Urinary bladder (tissue), 4 donors: Measurements from ENCODE around the gene RBFOX1. TPM values are rescaled to one million over a fixed set of nuclear protein-coding genes. Genes with fewer than 3 reads are reported as not detected.

Experiments used
- DNase-seq: peaks from one replicate; pipeline ENCODE4 v3.0.0-alpha.2; 2015; ENCODE audit errors: extremely low spot score
- H3K27ac ChIP-seq: one replicate; pipeline ENCODE4 v1.5.1; 2013; ENCODE audit warnings: low read depth, mild to moderate bottlenecking, moderate library complexity
- H3K36me3 ChIP-seq: one replicate; pipeline ENCODE4 v1.6.1; 2013; ENCODE audit warnings: mild to moderate bottlenecking, moderate library complexity; ENCODE audit not compliant: insufficient read depth
- H3K4me1 ChIP-seq: one replicate; pipeline ENCODE4 v1.6.1; 2013; ENCODE audit warnings: mild to moderate bottlenecking, moderate library complexity; ENCODE audit not compliant: insufficient read depth
- H3K4me3 ChIP-seq: one replicate; pipeline ENCODE4 v1.5.1; 2013; ENCODE audit warnings: low read depth, low read length
- WGBS: extraction: QIAGEN DNeasy Blood & Tissue Kit; methylation state at CpG from one replicate; pipeline ENCODE4 v1.1.7; 2013; 5-methylcytosine and 5-hydroxymethylcytosine counted together
- polyA plus RNA-seq: library from polyadenylated mRNA; stranded (reverse); fragments of 200-250 nt; gene quantifications from one replicate; pipeline ENCODE4 v1.2.3, GENCODE V29; 2013
- total RNA-seq: library from RNA; depleted of rRNA; stranded (reverse); fragments of >200 nt; gene quantifications from one replicate; pipeline ENCODE4 v1.2.3, GENCODE V29; 2014
- donor health status: healthy with polysubstance abuse.
- donor health status: healthy.

Gene RBFOX1
- total and polyA plus RNA-seq, 2 donors, result 0.72 to 2.4 TPM

GRCh38 chr16:7449306-7449705 is 116.7 kb downstream of the RBFOX1 start:
- no peak overlapping the region for H3K27ac ChIP-seq
- H3K4me3 ChIP-seq, result no peak overlapping the region
- DNase-seq, result no peak
- H3K4me1 ChIP-seq, result no peaks in the 10 kb centered on the region
- 84% methylated on average over 3 of the region's 3 CpGs for WGBS
- H3K36me3 ChIP-seq, result no peaks in the 10 kb centered on the region

GRCh38 chr16:7449808-7450207 is 117.2 kb downstream of the RBFOX1 start:
- Histone ChIP-seq H3K4me1 (no peaks in the 10 kb centered on the region), H3K27ac (no peak overlapping the region), H3K36me3 (no peaks in the 10 kb centered on the region), H3K4me3 (no peak overlapping the region)
- 85% methylated on average over 7 of the region's 7 CpGs for WGBS
- no peak for DNase-seq

- Histone ChIP-seq H3K27ac (no peak overlapping the region), H3K4me3 (no peak overlapping the region), H3K36me3 (no peaks in the 10 kb centered on the region), H3K4me1 (no peaks in the 10 kb centered on the region)
- no peak for DNase-seq
- WGBS, result 73% methylated on average over 7 of the region's 7 CpGs
These were observed 117.8 kb downstream of the RBFOX1 start for GRCh38 chr16:7450440-7450839.

GRCh38 chr16:7452090-7452489 is 119.4 kb downstream of the RBFOX1 start:
- 90% methylated on average over 6 of the region's 6 CpGs for WGBS
- no peaks in the 10 kb centered on the region for H3K36me3 ChIP-seq
- H3K4me3 ChIP-seq, result no peak overlapping the region
- H3K27ac ChIP-seq, result no peak overlapping the region
- DNase-seq, result no peak
- H3K4me1 ChIP-seq, result no peaks in the 10 kb centered on the region

GRCh38 chr16:7456211-7456610 is 123.6 kb downstream of the RBFOX1 start:
- H3K27ac ChIP-seq, result no peak overlapping the region
- H3K36me3 ChIP-seq, result no peaks in the 10 kb centered on the region
- WGBS, result 16% methylated on average over 5 of the region's 5 CpGs
- H3K4me1 ChIP-seq, result no peaks in the 10 kb centered on the region
- DNase-seq, result peak; percentile 17
- no peak overlapping the region for H3K4me3 ChIP-seq

GRCh38 chr16:7458144-7458543 is 125.5 kb downstream of the RBFOX1 start:
- Histone ChIP-seq H3K4me1 (no peaks in the 10 kb centered on the region), H3K36me3 (no peaks in the 10 kb centered on the region), H3K4me3 (no peak overlapping the region), H3K27ac (no peak overlapping the region)
- no peak for DNase-seq
- WGBS, result 81% methylated on average over 3 of the region's 3 CpGs

- H3K36me3 ChIP-seq, result no peaks in the 10 kb centered on the region
- 94% methylated on average over 3 of the region's 3 CpGs for WGBS
- DNase-seq, result no peak
These were observed 137.7 kb downstream of the RBFOX1 start for GRCh38 chr16:7470344-7470743.

GRCh38 chr16:7471268-7471667 is 138.6 kb downstream of the RBFOX1 start:
- no peak overlapping the region for H3K27ac ChIP-seq
- no peak for DNase-seq
- H3K36me3 ChIP-seq, result no peaks in the 10 kb centered on the region
- H3K4me3 ChIP-seq, result no peak overlapping the region
- no peaks in the 10 kb centered on the region for H3K4me1 ChIP-seq
- WGBS, result 3% methylated on average over 1 of the region's 1 CpG

More at GRCh38 chr16:7470344-7470743, 137.7 kb downstream of the RBFOX1 start:
- Histone ChIP-seq H3K27ac (no peak overlapping the region), H3K4me3 (no peak overlapping the region), H3K4me1 (no peaks in the 10 kb centered on the region)

- H3K4me1 ChIP-seq, result no peaks in the 10 kb centered on the region
- WGBS, result 83% methylated on average over 10 of the region's 10 CpGs
- H3K36me3 ChIP-seq, result no peaks in the 10 kb centered on the region
- no peak overlapping the region for H3K27ac ChIP-seq
- no peak overlapping the region for H3K4me3 ChIP-seq
- no peak for DNase-seq
These were observed 149.4 kb downstream of the RBFOX1 start for GRCh38 chr16:7482032-7482431.

GRCh38 chr16:7482596-7483290 is 150.1 kb downstream of the RBFOX1 start:
- no peak overlapping the region for H3K4me3 ChIP-seq
- DNase-seq, result no peak
- no peaks in the 10 kb centered on the region for H3K36me3 ChIP-seq
- WGBS, result 66% methylated on average over 10 of the region's 10 CpGs
- no peaks in the 10 kb centered on the region for H3K4me1 ChIP-seq
- no peak overlapping the region for H3K27ac ChIP-seq

GRCh38 chr16:7487574-7488323 is 155.1 kb downstream of the RBFOX1 start:
- Histone ChIP-seq H3K36me3 (no peaks in the 10 kb centered on the region), H3K27ac (no peak overlapping the region), H3K4me1 (no peaks in the 10 kb centered on the region), H3K4me3 (no peak overlapping the region)
- 43% methylated on average over 12 of the region's 12 CpGs for WGBS
- DNase-seq, result no peak

GRCh38 chr16:7492122-7492521 is 159.5 kb downstream of the RBFOX1 start:
- Histone ChIP-seq H3K27ac (no peak overlapping the region), H3K4me3 (no peak overlapping the region), H3K4me1 (no peaks in the 10 kb centered on the region), H3K36me3 (no peaks in the 10 kb centered on the region)
- WGBS, result 9% methylated on average over 1 of the region's 1 CpG
- DNase-seq, result no peak

GRCh38 chr16:7493133-7493532 is 160.5 kb downstream of the RBFOX1 start:
- WGBS, result 77% methylated on average over 6 of the region's 6 CpGs
- H3K27ac ChIP-seq, result no peak overlapping the region
- DNase-seq, result no peak
- H3K36me3 ChIP-seq, result no peaks in the 10 kb centered on the region
- no peak overlapping the region for H3K4me3 ChIP-seq
- H3K4me1 ChIP-seq, result no peaks in the 10 kb centered on the region

- Histone ChIP-seq H3K36me3 (no peaks in the 10 kb centered on the region), H3K27ac (no peak overlapping the region), H3K4me3 (no peak overlapping the region), H3K4me1 (no peaks in the 10 kb centered on the region)
- WGBS, result 72% methylated on average over 4 of the region's 4 CpGs
- no peak for DNase-seq
These were observed 165.0 kb downstream of the RBFOX1 start for GRCh38 chr16:7497691-7498090.
